ENCODE results near the gene DCAF10. TPM values are rescaled to one million over a fixed set of nuclear protein-coding genes. Genes with fewer than 3 reads are reported as not detected.

The DCAF10 gene
- total and polyA plus RNA-seq, 2 of the 13 experiments (the other 11 are each of a cell fraction or from before 2014, with no cell fraction given): 9.2 to 20.3 TPM

- TF ChIP-seq ZNF18 (CRISPR knock-in tag; IDR thresholded peaks at IDR 0.05; ENCODE audit: insufficient replicate concordance): no peak
- TF ChIP-seq FOXP4 (CRISPR knock-in tag; IDR thresholded peaks at IDR 0.05): peak; percentile 65
- 0 out of 4 replicates have a peak, but pooled peaks of 1 of the 2 experiments have one; percentile 43 for TF ChIP-seq REST (IDR thresholded peaks at IDR 0.05; ENCODE audit: borderline replicate concordance in 1 of 2, low read depth in 1 of 2, low read length in 2 of 2)
- peak; percentile 80 for TF ChIP-seq JUNB (CRISPR knock-in tag; IDR thresholded peaks at IDR 0.05; ENCODE audit: borderline replicate concordance)
- no peak for TF ChIP-seq ZNF7 (CRISPR knock-in tag; IDR thresholded peaks at IDR 0.05)
- TF ChIP-seq ZNF281 (CRISPR knock-in tag; IDR thresholded peaks at IDR 0.05; ENCODE audit: borderline replicate concordance): peak; percentile 16; the same call in 1 of the 2 replicates
- peak; percentile 66 for TF ChIP-seq NFIC (IDR thresholded peaks at IDR 0.05; ENCODE audit: low read length)
- TF ChIP-seq THAP7 (CRISPR knock-in tag; IDR thresholded peaks at IDR 0.05): no peak
- TF ChIP-seq MTF2 (CRISPR knock-in tag; IDR thresholded peaks at IDR 0.05; ENCODE audit: borderline replicate concordance): no peak
- TF ChIP-seq FOXP1 (IDR thresholded peaks at IDR 0.05): no peak
- peak; percentile 81 for TF ChIP-seq FOXP1 (CRISPR knock-in tag; IDR thresholded peaks at IDR 0.05)
- peak; percentile 49; the same call in 1 of the 2 replicates for TF ChIP-seq GATAD1 (CRISPR knock-in tag; IDR thresholded peaks at IDR 0.05)
- TF ChIP-seq ZNF557 (CRISPR knock-in tag; IDR thresholded peaks at IDR 0.05): no peak
- TF ChIP-seq MTA1 (CRISPR knock-in tag; IDR thresholded peaks at IDR 0.05; ENCODE audit: borderline replicate concordance): peak; percentile 28; the same call in 1 of the 2 replicates
- TF ChIP-seq ZNF780A (CRISPR knock-in tag; IDR thresholded peaks at IDR 0.05): 0 out of 2 replicates have a peak, but pooled peaks have one; percentile 35
- TF ChIP-seq ZBTB49 (CRISPR knock-in tag; IDR thresholded peaks at IDR 0.05; ENCODE audit: borderline replicate concordance): no peak
Measured at GRCh38 chr9:37908698-37909186, 108.1 kb downstream of the DCAF10 start (continued).

Data from HepG2 (cell line).